Caki2 (cell line): Measurements from ENCODE around the gene ANTXR1. TPM values are rescaled to one million over a fixed set of nuclear protein-coding genes. Genes with fewer than 3 reads are reported as not detected.
"Not testable (repeated sequence)": the region's sequence is repeated elsewhere in the genome, so short reads cannot be mapped to it uniquely, and the experiment has no call there.

Experiments
- DNase-seq: peaks from one replicate; pipeline ENCODE4 v3.0.0-alpha.2; 2015; ENCODE audit warnings: low read depth
- in situ Hi-C: cut with HindIII; loops from 2 replicates; pipeline ENCODE4 v1.10.0; 2016; ENCODE audit warnings: low sequenced_read_pairs, low pct_unique_long_range_greater_than_20kb, mixed read lengths
- total RNA-seq: library from RNA; depleted of rRNA; stranded (reverse); fragments of >200 nt; shearing (Covaris generic); gene quantifications from 2 replicates; pipeline ENCODE4 v1.2.3, GENCODE V29; 2014; ENCODE audit warnings: low replicate concordance

Gene ANTXR1
- total RNA-seq, 1 experiment from 2014 or later: 1.1 TPM

DNA sequence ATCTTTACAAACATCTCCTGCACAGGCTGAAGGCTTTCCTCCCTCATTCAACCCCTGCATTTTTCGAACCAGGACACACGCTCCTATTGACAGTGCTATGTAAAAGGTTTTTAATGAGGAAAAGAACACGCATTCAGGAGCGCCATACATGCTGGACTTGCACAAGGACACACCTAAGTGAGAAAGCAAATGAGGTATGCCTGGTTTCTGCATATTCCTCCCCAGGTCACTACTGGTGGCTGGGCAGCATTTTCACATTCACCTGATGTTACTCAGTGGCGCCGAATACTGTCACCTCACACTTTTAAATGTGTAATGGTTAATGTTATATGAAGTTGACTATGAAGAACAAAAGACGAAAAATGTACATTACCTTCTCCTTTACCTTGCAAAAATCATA lies 150.6 kb downstream of the ANTXR1 start:
- in situ Hi-C loops: no loop called here
- DNase-seq: no peak

DNA sequence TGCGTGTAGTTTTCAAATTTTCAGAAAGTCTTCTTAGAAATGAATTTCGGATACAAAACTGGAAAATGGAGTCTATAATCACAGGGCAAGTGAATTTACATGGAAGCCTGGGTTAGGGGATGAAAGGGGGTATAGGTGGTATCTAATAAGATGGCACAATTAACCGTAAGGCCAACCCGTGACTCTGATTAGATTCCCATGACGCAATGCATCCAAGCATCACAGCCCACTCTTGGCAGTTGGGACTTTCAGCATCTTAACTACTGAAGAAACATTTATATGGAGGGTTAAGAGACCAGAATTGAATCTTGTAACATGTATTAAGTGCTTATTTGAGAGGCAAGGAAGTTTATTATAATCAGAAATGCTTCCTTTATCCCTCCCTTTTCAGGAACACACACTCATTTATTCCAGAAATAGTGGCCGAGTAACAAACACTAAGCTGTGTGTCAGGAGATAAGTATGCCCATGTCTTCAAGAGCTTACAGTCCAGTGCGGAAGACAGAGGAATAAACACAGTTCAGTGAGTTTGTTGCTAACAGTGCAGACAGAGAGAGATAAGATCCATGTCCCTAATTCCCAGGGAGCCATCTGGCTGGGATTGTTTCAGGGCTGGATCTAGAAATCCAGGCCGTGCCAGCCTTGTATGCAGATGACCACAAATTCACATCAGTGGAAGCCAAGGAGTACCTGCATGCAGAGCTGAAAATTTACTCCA lies 151.2 kb downstream of the ANTXR1 start:
- in situ Hi-C loops: no loop called here
- no peak for DNase-seq

DNA sequence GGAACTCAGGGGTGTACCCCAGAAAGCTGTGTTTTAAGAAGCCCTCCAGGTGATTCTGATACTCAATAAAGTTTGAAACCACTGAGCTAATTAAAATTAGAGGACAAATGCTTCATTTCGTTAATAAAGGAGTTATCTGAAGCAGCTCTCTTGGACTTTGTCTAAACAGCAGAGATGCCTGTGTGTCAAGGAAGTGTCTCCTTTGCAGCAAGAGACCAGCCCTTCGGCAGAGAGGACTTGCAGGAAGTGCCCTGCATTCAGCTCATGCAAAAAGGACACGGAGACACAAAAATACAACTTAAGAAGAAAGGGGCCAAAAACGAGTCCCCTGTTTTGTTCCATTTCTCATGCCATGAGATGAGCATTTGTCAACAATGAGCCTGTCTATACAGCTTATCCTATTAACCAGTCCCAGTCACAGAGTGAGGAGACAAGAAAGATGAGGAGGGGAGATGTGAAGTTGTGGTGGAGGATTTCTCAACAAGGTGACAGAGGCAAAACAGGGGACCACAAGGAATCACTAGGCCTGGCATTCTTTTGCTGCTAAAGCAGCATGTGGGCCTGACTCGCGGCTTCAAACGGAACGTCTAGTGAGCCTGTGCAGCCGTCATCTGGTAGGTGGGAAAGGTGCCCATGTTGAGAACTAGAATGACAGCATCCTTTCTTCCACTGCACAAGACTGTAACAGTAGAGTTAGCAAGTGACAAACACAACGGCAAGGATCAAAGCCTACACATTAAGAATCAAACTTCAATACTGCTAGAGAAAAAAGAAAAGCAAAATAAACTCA lies 152.3 kb downstream of the ANTXR1 start:
- in situ Hi-C loops: no loop called here
- no peak for DNase-seq

DNA sequence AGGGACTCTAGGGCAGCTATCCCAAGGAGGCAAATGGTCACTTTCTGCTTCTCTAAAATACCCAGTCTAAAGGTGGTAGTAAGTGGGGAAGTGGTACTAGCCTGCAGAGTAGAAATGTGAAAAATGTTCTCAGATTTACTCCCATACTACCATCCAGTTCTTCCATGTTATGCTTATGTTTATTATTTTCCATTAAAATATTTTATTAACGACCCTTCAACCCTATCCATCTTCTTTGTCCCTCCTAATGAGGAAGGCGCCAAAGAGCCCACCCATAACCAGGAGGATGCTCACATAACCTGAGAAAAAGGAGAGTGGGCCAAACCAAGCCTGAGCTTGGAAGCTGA lies 153.5 kb downstream of the ANTXR1 start:
- in situ Hi-C loops: no loop called here
- no peak for DNase-seq

DNA sequence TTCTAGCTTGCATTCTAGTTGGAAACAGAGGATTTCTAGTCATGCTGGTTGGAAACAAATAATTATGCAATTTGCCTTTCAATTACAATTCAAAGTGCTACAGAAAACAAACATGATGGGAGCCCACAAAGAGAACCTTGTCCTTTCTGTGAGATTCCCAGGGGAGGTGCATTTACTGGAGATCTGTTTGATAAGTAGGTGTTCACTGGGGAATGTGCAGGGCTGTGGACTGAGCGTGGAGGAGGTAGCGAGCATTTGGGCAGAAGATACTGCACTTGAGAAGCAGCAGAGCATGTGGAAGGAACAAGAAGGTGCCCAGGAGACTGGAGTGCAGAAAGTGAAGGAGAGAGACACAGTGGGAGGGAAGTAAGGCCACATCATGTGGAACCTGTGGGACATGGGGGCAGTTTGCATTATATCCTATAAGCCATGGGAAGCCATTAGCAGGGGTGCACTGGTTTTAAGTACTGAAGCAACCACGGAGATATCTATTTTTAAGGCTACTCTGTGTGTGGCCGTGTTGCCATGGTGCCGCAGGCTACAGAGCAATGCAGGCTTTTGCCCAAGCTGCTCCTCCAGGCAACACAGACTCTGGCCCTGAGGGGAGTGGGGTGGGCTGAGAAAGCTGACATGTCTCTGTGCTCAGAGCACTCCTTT lies 154.0 kb downstream of the ANTXR1 start:
- in situ Hi-C loops: no loop called here
- DNase-seq: no peak

DNA sequence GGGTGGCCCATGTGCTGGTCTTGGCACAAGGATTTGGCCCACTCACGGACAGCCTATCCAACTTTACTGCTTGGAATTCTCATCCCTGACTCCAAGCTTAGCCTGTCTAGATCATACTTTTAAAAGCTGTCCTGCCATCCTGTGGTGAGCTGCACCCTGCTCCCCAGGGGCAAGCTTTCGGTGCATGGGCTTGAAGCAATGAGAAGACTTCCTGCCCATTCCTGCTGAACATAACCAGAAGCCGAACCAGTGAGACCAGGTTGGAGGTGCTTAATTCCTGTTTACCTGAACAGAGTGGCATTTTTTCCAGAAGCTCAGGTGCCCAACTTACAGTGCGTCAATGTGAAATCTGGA lies 154.5 kb downstream of the ANTXR1 start:
- in situ Hi-C loops: no loop called here
- DNase-seq: no peak

DNA sequence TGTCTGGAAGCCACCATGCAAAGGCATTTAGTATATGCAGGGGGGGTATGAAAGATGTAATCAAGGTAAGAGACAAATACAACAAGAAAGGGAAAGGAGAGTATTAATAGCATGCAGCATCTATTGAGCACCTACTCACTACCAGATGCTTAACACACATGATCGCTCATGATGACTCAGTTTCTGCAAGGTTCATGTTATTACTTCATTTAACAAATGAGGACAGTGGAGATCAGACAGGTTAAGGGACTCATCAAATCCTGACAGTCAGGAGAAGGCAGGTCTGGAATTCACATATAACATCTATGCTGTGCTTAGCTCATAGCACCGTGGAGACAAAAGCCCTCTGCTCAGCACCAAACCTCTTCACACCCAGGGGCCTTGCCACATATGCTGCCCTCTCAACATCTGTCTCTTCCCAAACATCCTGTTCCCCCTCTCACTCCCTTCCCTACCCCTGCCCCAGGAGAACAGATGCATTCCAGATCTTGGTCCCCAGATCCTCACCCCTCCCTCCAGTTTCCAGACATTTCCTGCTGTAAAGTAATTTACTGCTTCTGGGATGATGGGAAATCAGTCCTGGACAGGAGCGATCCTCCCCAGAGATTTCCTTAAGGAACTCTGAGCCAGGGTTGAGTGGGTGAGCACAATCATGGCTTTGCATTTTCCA lies 155.3 kb downstream of the ANTXR1 start:
- DNase-seq: no peak
- in situ Hi-C loops: no loop called here

DNA sequence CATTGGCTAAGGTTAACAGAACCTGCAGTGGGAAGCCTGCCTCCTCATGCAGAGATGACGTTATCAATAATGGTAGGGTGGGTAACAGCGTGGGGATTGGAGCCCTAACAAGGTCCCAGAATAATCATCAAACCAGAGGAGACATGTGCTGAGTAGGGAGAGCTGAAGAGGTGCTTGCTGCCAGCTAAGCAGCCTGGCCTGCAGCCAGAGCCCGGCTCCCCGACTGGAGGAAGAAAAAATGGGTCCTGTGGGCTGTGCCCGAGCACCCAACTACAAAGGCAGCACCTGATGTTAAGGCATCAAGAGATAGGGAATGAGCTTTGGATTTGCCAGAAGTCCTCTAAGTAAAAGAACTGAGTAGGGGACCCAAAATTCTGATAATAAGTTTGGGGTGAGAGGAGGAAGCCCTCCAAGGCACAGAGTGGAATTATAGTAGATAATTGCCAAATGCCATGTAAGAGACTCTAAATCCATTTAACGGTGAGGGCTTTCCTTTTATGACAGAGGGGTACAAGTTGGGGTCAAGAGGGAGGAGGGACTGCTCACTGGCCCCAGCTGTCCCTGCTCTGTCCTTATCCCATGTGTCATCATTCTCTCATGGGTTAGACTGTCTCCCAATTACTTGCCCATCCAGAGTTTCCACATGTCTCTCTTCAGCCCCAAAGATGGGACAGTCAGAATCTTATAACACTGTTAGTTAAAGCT lies 156.1 kb downstream of the ANTXR1 start:
- in situ Hi-C loops: no loop called here
- no peak for DNase-seq

DNA sequence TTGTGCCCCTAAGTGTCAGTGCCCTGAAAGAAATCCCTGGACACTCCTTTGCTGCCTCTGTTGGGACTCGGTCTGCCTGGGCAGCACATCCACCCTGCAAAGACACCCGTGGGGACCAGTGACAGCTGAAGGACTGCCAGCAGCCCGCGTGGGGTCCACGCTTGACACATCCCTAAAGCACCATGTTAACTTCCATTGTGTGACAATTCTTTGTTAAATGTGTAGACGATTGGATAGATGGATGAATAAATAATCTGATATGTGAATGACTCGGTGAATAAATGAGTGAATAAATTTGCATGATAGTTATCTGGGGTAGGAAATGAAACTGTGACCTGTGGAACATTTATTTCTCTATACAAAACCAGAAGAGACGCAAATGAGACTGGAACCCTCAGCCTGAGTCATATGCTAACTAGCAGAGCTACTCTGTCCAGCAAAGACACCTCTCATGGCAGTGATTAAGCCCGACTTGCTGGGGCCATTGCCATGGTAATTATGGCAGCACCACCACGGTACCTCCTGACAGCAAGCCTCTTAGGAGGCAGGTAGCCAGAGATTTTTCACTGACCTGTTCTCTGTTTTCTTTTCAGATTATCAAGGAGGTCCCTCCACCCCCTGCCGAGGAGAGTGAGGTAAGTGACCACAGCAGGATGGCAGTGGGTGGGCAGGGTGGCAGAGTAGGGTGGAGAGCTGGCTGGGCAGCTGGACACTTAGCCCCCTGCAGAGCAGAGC lies 156.8 kb downstream of the ANTXR1 start:
- in situ Hi-C loops: no loop called here
- DNase-seq: peak; percentile 14

DNA sequence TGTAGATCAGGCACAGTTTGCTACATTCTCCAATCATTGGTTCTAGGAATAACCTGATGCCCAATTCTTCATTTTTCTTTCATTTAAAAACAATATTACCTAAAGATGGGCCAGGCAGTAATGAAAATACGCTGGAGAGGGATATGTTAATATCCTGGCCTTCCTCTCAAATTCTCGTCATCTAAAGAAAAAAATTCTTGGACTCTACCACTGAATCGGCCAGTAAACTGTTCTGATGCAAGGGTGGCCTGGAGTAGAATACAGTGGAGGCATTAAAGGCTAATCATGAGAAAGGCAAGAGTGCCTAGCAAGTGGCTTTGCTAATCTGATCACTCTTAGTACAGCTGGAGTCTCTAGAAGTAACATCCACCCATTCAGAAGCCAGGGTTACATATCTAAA lies 157.7 kb downstream of the ANTXR1 start:
- DNase-seq: no peak
- in situ Hi-C loops: no loop called here

DNA sequence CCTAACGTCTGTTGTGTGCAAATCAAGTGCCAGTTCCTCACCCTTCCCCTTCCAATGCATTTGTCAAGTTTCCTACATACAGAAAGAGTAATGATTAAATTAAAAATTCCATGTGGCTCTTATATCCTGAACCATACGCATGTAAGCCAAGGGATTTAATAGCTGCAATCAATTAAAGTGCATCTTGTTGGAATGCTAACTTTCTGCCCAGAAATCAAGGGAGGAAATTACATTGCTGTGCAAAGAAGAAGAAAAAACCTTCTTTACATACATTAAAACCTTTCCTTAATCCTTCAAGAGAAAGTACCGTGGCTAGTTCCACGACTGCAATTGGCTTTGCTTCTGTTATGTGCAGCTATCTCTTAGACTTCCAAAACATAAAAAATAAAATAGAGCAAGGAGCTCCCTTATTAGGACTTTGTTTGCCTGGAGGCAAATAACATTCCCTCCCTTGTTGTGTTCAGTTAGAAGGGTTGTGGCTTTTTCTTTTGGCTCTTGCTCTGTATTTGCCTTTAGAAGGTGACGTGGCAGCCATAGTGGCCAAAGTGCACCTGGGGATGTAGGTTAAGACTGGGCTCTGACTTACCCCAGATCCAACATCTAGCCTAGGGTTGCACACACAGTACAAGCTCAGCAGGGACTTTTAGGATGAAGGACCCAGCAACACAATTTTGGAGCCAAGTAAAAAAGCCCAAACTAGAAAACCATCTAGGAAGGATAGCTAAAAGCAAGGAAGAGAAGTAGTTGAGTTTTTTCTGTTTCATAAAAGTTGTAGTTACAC lies 158.3 kb downstream of the ANTXR1 start:
- in situ Hi-C loops: no loop called here

DNA sequence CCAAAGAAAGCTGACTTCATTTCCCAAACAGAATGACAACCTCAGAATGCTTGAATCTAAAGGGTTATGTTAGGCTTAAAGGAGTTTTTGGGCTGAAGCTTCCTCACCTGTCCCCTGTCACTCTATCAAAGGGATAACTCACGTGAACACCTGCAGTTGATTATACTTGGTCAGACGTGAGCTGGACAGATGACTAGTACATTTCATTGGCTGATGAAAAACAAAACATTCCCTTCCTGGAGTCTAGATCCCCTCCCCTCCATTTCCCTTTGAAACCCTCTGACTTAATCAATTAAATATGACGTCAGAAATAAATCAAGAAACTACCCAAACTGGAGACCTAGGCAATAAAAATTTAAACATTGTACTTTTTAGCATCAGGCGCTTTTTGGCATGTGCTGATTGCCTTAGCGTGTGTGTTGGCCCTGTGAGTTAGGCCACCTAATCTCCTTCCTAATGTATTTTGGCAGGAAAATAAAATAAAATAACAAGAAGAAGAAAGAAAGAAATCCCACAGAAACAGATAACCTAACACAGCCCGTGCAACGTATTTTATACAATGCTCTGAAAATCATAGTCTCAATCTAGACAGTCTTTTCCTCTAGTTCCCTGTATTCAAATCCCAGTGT lies 159.0 kb downstream of the ANTXR1 start:
- in situ Hi-C loops: no loop called here
- DNase-seq: no peak

More for the DNA sequence above, 158.3 kb downstream of the ANTXR1 start:
- no peak for DNase-seq

DNA sequence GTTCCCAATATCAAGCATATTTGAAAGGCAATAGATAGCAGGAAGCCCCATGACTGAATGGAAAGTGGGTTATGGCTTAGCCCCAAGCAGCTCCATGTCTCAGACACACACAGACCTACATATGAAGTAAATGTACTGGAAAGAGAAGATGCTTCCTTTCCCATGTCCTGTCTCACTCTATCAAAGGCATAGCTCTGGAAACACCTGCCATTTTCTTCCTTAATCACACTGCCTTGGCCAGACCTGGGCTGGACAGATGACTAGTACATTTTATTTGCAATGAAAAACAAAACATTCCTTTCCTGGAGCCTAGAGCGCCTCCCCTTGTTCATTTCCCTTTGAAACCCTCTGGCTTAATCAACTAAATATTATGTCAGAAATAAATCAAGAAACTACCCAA lies 160.7 kb downstream of the ANTXR1 start:
- in situ Hi-C loops: no loop called here
- no peak for DNase-seq

DNA sequence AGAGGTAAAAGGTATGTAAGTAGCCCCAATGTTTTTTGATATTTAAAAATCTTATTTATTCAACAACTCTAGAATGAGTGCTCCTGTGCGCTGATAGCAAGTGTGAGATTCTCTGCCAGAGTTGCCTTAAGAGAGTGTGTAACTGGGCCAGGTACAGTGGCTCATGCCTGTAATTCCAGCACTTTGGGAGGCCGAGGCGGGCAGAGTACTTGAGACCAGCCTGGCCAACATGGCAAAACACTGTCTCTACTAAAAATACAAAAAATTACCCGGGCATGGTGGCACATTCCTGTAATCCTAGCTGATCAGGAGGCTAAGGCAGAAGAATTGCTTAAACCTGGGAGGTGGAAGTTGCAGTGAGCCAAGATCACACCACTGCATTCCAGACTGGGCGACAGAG lies 161.2 kb downstream of the ANTXR1 start:
- DNase-seq, in situ Hi-C loops: not testable (repeated sequence)

DNA sequence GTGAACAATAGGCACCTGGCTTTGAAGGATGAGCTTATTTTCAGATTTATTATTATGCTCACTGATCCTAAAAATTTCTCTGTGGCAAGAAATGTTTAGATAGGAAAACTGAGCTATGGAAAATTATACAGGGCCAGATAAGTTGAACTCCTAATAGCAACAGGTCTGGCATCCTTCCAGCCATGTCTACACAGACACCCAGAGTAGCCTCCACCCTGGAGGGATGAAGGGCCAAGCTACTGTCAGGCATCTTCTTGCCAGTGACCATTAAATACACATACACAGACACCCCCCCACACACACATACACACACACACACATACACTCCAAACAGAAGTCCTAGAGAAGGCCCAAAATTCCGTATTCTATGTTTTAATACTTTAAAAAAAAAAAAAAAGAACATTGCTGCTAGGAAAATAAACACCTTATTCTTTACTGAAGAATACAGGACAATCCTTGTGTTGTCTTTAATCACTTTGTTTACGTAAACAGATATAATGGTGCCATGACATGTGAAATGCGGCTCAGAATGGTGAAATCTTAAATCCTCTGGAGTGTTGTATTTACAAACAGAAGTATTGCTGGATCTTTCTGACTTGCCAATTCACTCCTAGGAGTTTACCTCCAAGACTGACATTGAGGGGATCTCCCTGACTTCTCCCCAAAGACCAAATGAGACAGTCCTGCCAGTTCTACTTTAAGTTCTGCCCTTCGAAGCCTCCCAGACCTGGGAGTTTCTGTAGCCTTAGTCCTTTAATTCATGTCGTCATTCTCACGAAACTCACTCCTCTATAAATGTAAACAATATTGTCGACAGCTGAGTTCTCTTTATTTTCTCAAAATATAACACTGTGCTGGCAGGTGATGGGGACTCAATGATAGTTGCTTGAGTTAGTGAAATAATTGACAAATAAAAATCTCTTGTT lies 163.1 kb downstream of the ANTXR1 start:
- in situ Hi-C loops: no loop called here
- no peak for DNase-seq
